Esophagus squamous epithelium (tissue), 5 donors: Measurements from ENCODE around the gene ZMIZ1. TPM values are rescaled to one million over a fixed set of nuclear protein-coding genes. Genes with fewer than 3 reads are reported as not detected.

Experiments used
- DNase-seq: peaks from one replicate; lab custom pipeline; 2025; lab: John Stamatoyannopoulos, UW
- H3K27ac ChIP-seq, 4 donors: fragments of 200-600 bp; sonication (generic); one replicate each; pipeline ENCODE4 v1.5.1; 2016 to 2019; ENCODE audit warnings: mild to moderate bottlenecking in 1 of 4
- H3K27me3 ChIP-seq, 4 donors: fragments of 200-600 bp; sonication (generic); 1 replicate in 3 of 4; 2 replicates in 1 of 4; pipeline versions ENCODE4 v1.5.1 to v1.6.0; 2017 to 2021; ENCODE audit warnings: antibody characterized with exemption in 1 of 4
- H3K36me3 ChIP-seq, 3 donors: fragments of 200-600 bp; sonication (generic); one replicate each; pipeline ENCODE4 v1.5.1; 2016 to 2019
- H3K4me1 ChIP-seq, 3 donors: fragments of 200-600 bp; sonication (generic); one replicate each; pipeline ENCODE4 v1.5.1; 2017 to 2019
- H3K4me3 ChIP-seq, 4 donors: fragments of 200-600 bp; sonication (generic); 1 replicate in 3 of 4; 2 replicates in 1 of 4; pipeline ENCODE4 v1.5.1; 2016 to 2019; ENCODE audit warnings: mild to moderate bottlenecking in 2 of 4, moderate library complexity in 1 of 4
- H3K9me3 ChIP-seq, 3 donors: fragments of 200-600 bp; sonication (generic); one replicate each; pipeline ENCODE4 v1.5.1; 2016 to 2019
- POLR2A ChIP-seq, 4 donors: fragments of 450-650 bp; IDR thresholded peaks; one replicate each; pipeline ENCODE4 v1.6.1; 2017; ENCODE audit warnings: antibody characterized with exemption in 4 of 4, mild to moderate bottlenecking in 4 of 4, moderate library complexity in 3 of 4
- WGBS, 2 donors: methylation state at CpG; one replicate each; pipeline ENCODE4 v1.1.5; 2018; 5-methylcytosine and 5-hydroxymethylcytosine counted together
- intact Hi-C: fragments of 100-400 bp; cut with DNase I; formaldehyde crosslinking; loops from one replicate; pipeline ENCODE4 v1.15.0; 2022
- total RNA-seq, 4 donors: library from RNA; depleted of rRNA; stranded (reverse); fragments of >200 nt; gene quantifications; one replicate each; pipeline ENCODE4 v1.1.0, GENCODE V29; 2016
- TF ChIP-seq, protein P1 (sequence below), 6 experiments: fragments of 450-650 bp in 4 of 6; fragments of 200-600 bp in 2 of 6; sonication (generic) in 2 of 6; IDR thresholded peaks; one replicate each; pipeline ENCODE4 v1.5.1; 2016 to 2019; ENCODE audit warnings: antibody characterized with exemption in 6 of 6, mild to moderate bottlenecking in 4 of 6, moderate library complexity in 4 of 6
- donor health status: DM: yes; HTN: yes; CAD: no.

The ZMIZ1 gene
- total RNA-seq, 4 donors from 2014 or later = 28.2 to 79.5 (median 40.4) TPM

- no peaks in the 10 kb centered on the region for H3K27me3 ChIP-seq
- WGBS, 2 donors = 80 to 90% methylated on average over 5 of the region's 5 CpGs
- H3K4me1 ChIP-seq = peaks cover 3 to 18% (median 5%) of the 10 kb centered on the region in 3 donors
- H3K27ac ChIP-seq = no peak overlapping the region
- DNase-seq = no peak
- no peak overlapping the region for H3K4me3 ChIP-seq
- no peak for TF ChIP-seq POLR2A (IDR thresholded peaks at IDR 0.05)
- TF ChIP-seq, protein P1, sequence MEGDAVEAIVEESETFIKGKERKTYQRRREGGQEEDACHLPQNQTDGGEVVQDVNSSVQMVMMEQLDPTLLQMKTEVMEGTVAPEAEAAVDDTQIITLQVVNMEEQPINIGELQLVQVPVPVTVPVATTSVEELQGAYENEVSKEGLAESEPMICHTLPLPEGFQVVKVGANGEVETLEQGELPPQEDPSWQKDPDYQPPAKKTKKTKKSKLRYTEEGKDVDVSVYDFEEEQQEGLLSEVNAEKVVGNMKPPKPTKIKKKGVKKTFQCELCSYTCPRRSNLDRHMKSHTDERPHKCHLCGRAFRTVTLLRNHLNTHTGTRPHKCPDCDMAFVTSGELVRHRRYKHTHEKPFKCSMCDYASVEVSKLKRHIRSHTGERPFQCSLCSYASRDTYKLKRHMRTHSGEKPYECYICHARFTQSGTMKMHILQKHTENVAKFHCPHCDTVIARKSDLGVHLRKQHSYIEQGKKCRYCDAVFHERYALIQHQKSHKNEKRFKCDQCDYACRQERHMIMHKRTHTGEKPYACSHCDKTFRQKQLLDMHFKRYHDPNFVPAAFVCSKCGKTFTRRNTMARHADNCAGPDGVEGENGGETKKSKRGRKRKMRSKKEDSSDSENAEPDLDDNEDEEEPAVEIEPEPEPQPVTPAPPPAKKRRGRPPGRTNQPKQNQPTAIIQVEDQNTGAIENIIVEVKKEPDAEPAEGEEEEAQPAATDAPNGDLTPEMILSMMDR (IDR thresholded peaks at IDR 0.05) = no peak
- H3K36me3 ChIP-seq = no peaks in the 10 kb centered on the region
- no peaks in the 10 kb centered on the region for H3K9me3 ChIP-seq
- intact Hi-C loops = no loop called here
Measured at GRCh38 chr10:79038841-79039201, 29.9 kb upstream of the ZMIZ1 start.

- Histone ChIP-seq H3K9me3 (no peaks in the 10 kb centered on the region), H3K36me3 (no peaks in the 10 kb centered on the region), H3K4me1 (peaks cover 6 to 45% (median 11%) of the 10 kb centered on the region in 3 donors), H3K27ac (no peak overlapping the region), H3K4me3 (no peak overlapping the region), H3K27me3 (no peaks in the 10 kb centered on the region)
- 35% methylated on average over 3 of the region's 3 CpGs for WGBS, 2 donors
- no peak for DNase-seq
- TF ChIP-seq POLR2A (IDR thresholded peaks at IDR 0.05) = no peak
- TF ChIP-seq, protein P1 (IDR thresholded peaks at IDR 0.05) = peak in 1 of 6 experiments; percentile 12
- intact Hi-C loops = no loop called here
Measured at GRCh38 chr10:79042639-79043411, 25.9 kb upstream of the ZMIZ1 start.

- no peak overlapping the region for H3K4me3 ChIP-seq
- no peaks in the 10 kb centered on the region for H3K27me3 ChIP-seq
- intact Hi-C loops = no loop called here
- WGBS, 2 donors = 91 to 97% methylated on average over 4 to 5 of the region's 5 CpGs
- H3K9me3 ChIP-seq = no peaks in the 10 kb centered on the region
- H3K4me1 ChIP-seq = peaks cover 19 to 59% (median 19%) of the 10 kb centered on the region in 3 donors
- no peak for DNase-seq
- TF ChIP-seq, protein P1 (IDR thresholded peaks at IDR 0.05) = no peak
- no peak for TF ChIP-seq POLR2A (IDR thresholded peaks at IDR 0.05)
- no peaks in the 10 kb centered on the region for H3K36me3 ChIP-seq
- H3K27ac ChIP-seq = no peak overlapping the region
Measured at GRCh38 chr10:79044036-79044632, 24.6 kb upstream of the ZMIZ1 start.

DNA sequence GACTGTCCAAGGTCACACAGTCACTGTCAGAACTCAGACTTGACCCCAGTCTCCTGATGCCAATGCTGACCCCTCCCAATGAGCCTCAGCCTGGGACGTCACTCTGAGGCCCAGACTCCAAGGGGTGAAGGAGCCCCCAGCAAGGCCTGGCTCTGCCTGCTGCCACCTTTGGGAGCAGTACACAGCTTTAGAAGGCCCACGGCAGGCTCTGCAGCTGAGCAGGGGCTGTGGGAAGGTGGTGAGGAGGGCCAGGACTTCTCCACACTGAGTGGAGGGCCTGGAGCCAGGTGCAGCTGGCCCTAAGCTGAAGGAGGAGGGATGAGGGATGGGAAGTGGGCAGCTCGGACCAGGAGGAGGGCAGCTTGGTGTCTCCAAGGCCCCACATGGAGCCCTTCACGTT is 23.9 kb upstream of the ZMIZ1 start:
- Histone ChIP-seq H3K27me3 (no peaks in the 10 kb centered on the region), H3K36me3 (no peaks in the 10 kb centered on the region), H3K27ac (no peak overlapping the region), H3K9me3 (no peaks in the 10 kb centered on the region), H3K4me3 (no peak overlapping the region), H3K4me1 (peaks cover 19 to 60% (median 20%) of the 10 kb centered on the region in 3 donors)
- DNase-seq = no peak
- intact Hi-C loops = no loop called here
- WGBS, 2 donors = 93 to 100% methylated on average over 1 to 2 of the region's 4 CpGs
- no peak for TF ChIP-seq POLR2A (IDR thresholded peaks at IDR 0.05)
- TF ChIP-seq, protein P1 (IDR thresholded peaks at IDR 0.05) = no peak

GRCh38 chr10:79045566-79046175 is 23.1 kb upstream of the ZMIZ1 start:
- Histone ChIP-seq H3K36me3 (no peaks in the 10 kb centered on the region), H3K4me3 (no peak overlapping the region), H3K4me1 (peaks cover 19 to 61% (median 20%) of the 10 kb centered on the region in 3 donors), H3K27me3 (no peaks in the 10 kb centered on the region), H3K27ac (no peak overlapping the region), H3K9me3 (no peaks in the 10 kb centered on the region)
- WGBS, 2 donors = 54 to 58% methylated on average over 4 to 7 of the region's 9 CpGs
- no peak for DNase-seq
- intact Hi-C loops = no loop called here
- TF ChIP-seq, protein P1 (IDR thresholded peaks at IDR 0.05) = no peak
- no peak for TF ChIP-seq POLR2A (IDR thresholded peaks at IDR 0.05)
